ENCODE measurements around the gene LACC1.

DNA sequence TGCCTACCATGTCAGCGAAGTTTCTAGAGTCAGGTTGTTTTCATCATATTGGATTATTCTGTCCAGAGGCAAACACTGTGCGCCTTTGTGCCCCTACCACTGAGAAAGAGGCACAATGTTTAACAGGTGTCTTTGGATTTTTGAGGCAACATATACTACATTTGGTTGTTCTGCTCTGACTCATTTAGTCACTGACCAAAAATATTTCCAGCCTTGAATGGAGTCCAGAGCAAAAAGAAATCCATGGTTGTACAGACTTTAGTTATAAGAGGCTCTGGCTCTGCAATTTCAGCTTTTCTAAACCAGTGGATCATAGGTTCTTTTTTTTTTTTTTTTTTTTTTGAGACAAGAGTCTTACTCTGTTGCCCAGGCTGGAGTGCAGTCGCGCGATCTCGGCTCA is 35.7 kb downstream of the LACC1 start:
- TF ChIP-seq, protein P1, sequence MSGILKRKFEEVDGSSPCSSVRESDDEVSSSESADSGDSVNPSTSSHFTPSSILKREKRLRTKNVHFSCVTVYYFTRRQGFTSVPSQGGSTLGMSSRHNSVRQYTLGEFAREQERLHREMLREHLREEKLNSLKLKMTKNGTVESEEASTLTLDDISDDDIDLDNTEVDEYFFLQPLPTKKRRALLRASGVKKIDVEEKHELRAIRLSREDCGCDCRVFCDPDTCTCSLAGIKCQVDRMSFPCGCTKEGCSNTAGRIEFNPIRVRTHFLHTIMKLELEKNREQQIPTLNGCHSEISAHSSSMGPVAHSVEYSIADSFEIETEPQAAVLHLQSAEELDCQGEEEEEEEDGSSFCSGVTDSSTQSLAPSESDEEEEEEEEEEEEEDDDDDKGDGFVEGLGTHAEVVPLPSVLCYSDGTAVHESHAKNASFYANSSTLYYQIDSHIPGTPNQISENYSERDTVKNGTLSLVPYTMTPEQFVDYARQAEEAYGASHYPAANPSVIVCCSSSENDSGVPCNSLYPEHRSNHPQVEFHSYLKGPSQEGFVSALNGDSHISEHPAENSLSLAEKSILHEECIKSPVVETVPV (CRISPR knock-in tag; IDR thresholded peaks at IDR 0.05), result no peak
- TF ChIP-seq, protein P2, sequence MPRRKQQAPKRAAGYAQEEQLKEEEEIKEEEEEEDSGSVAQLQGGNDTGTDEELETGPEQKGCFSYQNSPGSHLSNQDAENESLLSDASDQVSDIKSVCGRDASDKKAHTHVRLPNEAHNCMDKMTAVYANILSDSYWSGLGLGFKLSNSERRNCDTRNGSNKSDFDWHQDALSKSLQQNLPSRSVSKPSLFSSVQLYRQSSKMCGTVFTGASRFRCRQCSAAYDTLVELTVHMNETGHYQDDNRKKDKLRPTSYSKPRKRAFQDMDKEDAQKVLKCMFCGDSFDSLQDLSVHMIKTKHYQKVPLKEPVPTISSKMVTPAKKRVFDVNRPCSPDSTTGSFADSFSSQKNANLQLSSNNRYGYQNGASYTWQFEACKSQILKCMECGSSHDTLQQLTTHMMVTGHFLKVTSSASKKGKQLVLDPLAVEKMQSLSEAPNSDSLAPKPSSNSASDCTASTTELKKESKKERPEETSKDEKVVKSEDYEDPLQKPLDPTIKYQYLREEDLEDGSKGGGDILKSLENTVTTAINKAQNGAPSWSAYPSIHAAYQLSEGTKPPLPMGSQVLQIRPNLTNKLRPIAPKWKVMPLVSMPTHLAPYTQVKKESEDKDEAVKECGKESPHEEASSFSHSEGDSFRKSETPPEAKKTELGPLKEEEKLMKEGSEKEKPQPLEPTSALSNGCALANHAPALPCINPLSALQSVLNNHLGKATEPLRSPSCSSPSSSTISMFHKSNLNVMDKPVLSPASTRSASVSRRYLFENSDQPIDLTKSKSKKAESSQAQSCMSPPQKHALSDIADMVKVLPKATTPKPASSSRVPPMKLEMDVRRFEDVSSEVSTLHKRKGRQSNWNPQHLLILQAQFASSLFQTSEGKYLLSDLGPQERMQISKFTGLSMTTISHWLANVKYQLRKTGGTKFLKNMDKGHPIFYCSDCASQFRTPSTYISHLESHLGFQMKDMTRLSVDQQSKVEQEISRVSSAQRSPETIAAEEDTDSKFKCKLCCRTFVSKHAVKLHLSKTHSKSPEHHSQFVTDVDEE (CRISPR knock-in tag; IDR thresholded peaks at IDR 0.05), result no peak
- TF ChIP-seq ZFP3 (CRISPR knock-in tag; IDR thresholded peaks at IDR 0.05) (no peak), ARNTL (CRISPR knock-in tag; IDR thresholded peaks at IDR 0.05; ENCODE audit: borderline replicate concordance, low read depth) (no peak), CSDC2 (CRISPR knock-in tag; IDR thresholded peaks at IDR 0.05) (no peak), ZFP30 (CRISPR knock-in tag; IDR thresholded peaks at IDR 0.05) (no peak), POU6F1 (CRISPR knock-in tag; IDR thresholded peaks at IDR 0.05; ENCODE audit: borderline replicate concordance, low read depth) (no peak), TCF4 (CRISPR knock-in tag; IDR thresholded peaks at IDR 0.05; ENCODE audit: borderline replicate concordance) (no peak), SNAI2 (CRISPR knock-in tag; IDR thresholded peaks at IDR 0.05) (no peak), RARB (CRISPR knock-in tag; IDR thresholded peaks at IDR 0.05) (no peak), CREB5 (CRISPR knock-in tag; IDR thresholded peaks at IDR 0.05; ENCODE audit: low read depth) (no peak), ZNF565 (CRISPR knock-in tag; conservative IDR thresholded peaks at IDR 0.05; ENCODE audit: low read depth) (no peak)
- TF ChIP-seq, protein P3, sequence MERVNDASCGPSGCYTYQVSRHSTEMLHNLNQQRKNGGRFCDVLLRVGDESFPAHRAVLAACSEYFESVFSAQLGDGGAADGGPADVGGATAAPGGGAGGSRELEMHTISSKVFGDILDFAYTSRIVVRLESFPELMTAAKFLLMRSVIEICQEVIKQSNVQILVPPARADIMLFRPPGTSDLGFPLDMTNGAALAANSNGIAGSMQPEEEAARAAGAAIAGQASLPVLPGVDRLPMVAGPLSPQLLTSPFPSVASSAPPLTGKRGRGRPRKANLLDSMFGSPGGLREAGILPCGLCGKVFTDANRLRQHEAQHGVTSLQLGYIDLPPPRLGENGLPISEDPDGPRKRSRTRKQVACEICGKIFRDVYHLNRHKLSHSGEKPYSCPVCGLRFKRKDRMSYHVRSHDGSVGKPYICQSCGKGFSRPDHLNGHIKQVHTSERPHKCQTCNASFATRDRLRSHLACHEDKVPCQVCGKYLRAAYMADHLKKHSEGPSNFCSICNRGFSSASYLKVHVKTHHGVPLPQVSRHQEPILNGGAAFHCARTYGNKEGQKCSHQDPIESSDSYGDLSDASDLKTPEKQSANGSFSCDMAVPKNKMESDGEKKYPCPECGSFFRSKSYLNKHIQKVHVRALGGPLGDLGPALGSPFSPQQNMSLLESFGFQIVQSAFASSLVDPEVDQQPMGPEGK (CRISPR knock-in tag; IDR thresholded peaks at IDR 0.05; ENCODE audit: borderline replicate concordance), result no peak
